Chondrocyte (in vitro differentiated cells): ENCODE data around the gene TMOD2. TPM values are rescaled to one million over a fixed set of nuclear protein-coding genes. Genes with fewer than 3 reads are reported as not detected.

Source experiments
- DNase-seq: peaks from one replicate; pipeline ENCODE4 v3.0.0; 2021; ENCODE audit warnings: mixed read lengths, low spot score
- H3K27ac Mint-ChIP-seq: one replicate; pipeline ENCODE4 v1.8.0; 2021; ENCODE audit warnings: mild to moderate bottlenecking, moderate library complexity, mixed read lengths; ENCODE audit not compliant: unreplicated experiment
- H3K27me3 Mint-ChIP-seq: 2 replicates; pipeline ENCODE4 v1.8.0; 2021; ENCODE audit warnings: low read depth, mixed read lengths
- H3K36me3 Mint-ChIP-seq: 2 replicates; pipeline ENCODE4 v1.8.0; 2021; ENCODE audit warnings: low read depth, mixed read lengths
- H3K4me1 Mint-ChIP-seq: 2 replicates; pipeline ENCODE4 v1.8.0; 2021; ENCODE audit warnings: low read depth, mild to moderate bottlenecking, mixed read lengths
- H3K4me3 Mint-ChIP-seq: one replicate; pipeline ENCODE4 v1.8.0; 2021; ENCODE audit warnings: mild to moderate bottlenecking, moderate library complexity, mixed read lengths; ENCODE audit not compliant: unreplicated experiment
- H3K9me3 Mint-ChIP-seq: 2 replicates; pipeline ENCODE4 v1.8.0; 2021; ENCODE audit warnings: low read depth, mixed read lengths
- total RNA-seq: library from RNA; stranded (reverse); gene quantifications from 3 replicates; pipeline ENCODE4 v1.2.1, GENCODE V29; 2021
- TF ChIP-seq, protein P1 (sequence below): fragments of 200-600 bp; sonication (generic); IDR thresholded peaks from 2 replicates; pipeline ENCODE4 v1.5.0; 2021; ENCODE audit warnings: antibody characterized with exemption, mild to moderate bottlenecking, moderate library complexity

The TMOD2 gene
- total RNA-seq, 1 donor from 2014 or later = 7.8 TPM

GRCh38 chr15:51720201-51720995, 31.0 kb upstream of the TMOD2 start:
- TF ChIP-seq, protein P1, sequence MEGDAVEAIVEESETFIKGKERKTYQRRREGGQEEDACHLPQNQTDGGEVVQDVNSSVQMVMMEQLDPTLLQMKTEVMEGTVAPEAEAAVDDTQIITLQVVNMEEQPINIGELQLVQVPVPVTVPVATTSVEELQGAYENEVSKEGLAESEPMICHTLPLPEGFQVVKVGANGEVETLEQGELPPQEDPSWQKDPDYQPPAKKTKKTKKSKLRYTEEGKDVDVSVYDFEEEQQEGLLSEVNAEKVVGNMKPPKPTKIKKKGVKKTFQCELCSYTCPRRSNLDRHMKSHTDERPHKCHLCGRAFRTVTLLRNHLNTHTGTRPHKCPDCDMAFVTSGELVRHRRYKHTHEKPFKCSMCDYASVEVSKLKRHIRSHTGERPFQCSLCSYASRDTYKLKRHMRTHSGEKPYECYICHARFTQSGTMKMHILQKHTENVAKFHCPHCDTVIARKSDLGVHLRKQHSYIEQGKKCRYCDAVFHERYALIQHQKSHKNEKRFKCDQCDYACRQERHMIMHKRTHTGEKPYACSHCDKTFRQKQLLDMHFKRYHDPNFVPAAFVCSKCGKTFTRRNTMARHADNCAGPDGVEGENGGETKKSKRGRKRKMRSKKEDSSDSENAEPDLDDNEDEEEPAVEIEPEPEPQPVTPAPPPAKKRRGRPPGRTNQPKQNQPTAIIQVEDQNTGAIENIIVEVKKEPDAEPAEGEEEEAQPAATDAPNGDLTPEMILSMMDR = no peak
- no peak overlapping the region for H3K27ac Mint-ChIP-seq
- no peak overlapping the region for H3K4me3 Mint-ChIP-seq
- peaks cover 2% of the 10 kb centered on the region for H3K36me3 Mint-ChIP-seq
- H3K9me3 Mint-ChIP-seq = no peaks in the 10 kb centered on the region
- H3K27me3 Mint-ChIP-seq = no peaks in the 10 kb centered on the region
- no peak for DNase-seq
- H3K4me1 Mint-ChIP-seq = no peaks in the 10 kb centered on the region

DNA sequence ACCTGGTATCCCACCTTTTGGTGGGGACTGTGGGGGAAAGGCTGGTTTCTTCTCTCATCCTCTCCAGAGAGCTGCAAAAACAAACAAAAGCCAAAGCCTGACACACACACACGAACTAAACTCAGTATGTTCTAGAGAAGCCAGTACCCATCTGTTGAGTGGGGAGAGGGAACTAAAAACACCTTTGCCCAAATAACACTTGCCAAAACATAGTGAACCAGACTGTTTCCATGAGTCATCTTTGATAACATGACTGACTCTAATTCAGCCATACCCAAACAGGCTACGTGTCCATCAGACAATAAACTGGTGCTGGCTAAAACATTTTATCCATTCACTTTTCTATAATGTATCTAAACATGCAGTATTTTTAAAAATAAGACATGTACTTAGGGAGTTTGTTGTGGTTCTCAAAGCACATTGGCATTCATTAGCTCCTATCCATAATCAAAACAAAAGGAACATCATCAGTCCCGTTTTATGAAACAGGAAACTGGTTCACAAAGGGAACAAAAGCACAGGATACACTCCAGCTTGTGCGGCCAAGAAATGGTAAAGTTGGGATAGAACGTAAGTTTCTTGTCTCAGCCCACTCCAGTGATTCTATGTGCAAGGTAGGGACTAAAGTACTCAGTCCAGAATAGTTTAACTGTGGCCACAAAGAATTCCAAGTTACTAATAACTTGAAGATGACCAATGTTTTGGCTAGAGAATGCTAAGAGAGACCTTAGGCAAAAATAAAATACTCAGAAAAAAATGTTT, 30.0 kb upstream of the TMOD2 start:
- DNase-seq = no peak
- TF ChIP-seq, protein P1 = no peak
- peaks cover 2% of the 10 kb centered on the region for H3K36me3 Mint-ChIP-seq

DNA sequence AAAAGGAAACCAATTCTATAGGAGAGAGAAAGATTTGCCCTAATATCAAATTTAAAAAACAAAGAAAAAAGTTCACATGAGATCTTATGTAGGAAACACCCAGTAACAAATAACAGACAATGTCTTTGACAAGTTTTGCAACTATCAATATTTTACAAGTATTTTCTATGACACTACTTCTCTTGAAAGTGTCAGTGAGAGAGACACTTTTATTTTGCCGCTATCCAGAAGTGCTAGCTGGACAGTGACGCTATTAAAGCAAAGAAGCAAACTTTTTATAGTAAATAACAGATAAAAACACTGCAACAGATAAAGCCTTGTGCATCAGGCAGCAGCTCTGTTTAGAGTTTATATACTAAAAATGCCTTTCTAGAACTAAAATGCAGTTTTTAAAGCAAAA, 27.2 kb upstream of the TMOD2 start:
- Mint-ChIP-seq H3K27me3 (no peaks in the 10 kb centered on the region), H3K4me3 (no peak overlapping the region), H3K36me3 (peaks cover 2% of the 10 kb centered on the region), H3K9me3 (no peaks in the 10 kb centered on the region), H3K4me1 (peaks cover 7% of the 10 kb centered on the region), H3K27ac (no peak overlapping the region)
- DNase-seq = no peak
- TF ChIP-seq, protein P1 = no peak

More for the DNA sequence above, 30.0 kb upstream of the TMOD2 start:
- Mint-ChIP-seq H3K9me3 (no peaks in the 10 kb centered on the region), H3K4me3 (no peak overlapping the region), H3K4me1 (peaks cover 4% of the 10 kb centered on the region), H3K27ac (no peak overlapping the region), H3K27me3 (no peaks in the 10 kb centered on the region)

DNA sequence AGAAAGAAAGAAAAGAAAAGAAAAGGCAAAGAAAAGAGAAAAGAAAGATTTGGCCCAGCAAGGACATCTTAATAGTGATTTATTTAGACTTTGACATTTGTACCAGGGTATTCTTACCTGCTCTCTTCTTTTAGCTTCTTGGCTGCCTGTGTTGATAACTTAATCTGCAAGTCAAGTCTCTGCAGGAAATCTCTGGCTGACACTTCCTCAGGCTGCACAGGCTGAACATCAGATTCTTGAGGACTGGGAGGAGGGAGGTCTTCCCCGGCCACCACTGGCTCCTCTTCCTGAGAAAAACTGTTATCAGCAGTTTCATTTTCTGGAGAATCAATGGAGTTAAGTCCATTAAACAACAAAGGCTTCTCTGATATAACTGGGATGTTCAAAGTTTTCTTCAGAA, 26.7 kb upstream of the TMOD2 start:
- TF ChIP-seq, protein P1 = no peak
- no peak for DNase-seq
- no peak overlapping the region for H3K27ac Mint-ChIP-seq
- peaks cover 2% of the 10 kb centered on the region for H3K36me3 Mint-ChIP-seq
- H3K9me3 Mint-ChIP-seq = no peaks in the 10 kb centered on the region
- no peaks in the 10 kb centered on the region for H3K27me3 Mint-ChIP-seq
- H3K4me1 Mint-ChIP-seq = peaks cover 7% of the 10 kb centered on the region
- H3K4me3 Mint-ChIP-seq = no peak overlapping the region

- TF ChIP-seq, protein P1 = no peak
- Mint-ChIP-seq H3K36me3 (peaks cover under 1% of the 10 kb centered on the region), H3K4me3 (no peak overlapping the region), H3K9me3 (no peaks in the 10 kb centered on the region), H3K4me1 (peaks cover 10% of the 10 kb centered on the region), H3K27me3 (no peaks in the 10 kb centered on the region), H3K27ac (no peak overlapping the region)
- no peak for DNase-seq
Observed at GRCh38 chr15:51726302-51727073, 24.9 kb upstream of the TMOD2 start.
